D341Med (cell line): Measurements from ENCODE around the gene BLVRA.
"Not testable (repeated sequence)": the region's sequence is repeated elsewhere in the genome, so short reads cannot be mapped to it uniquely, and the experiment has no call there.

Experiments used
- DNase-seq: peaks from one replicate; pipeline ENCODE4 v3.0.0; 2012; ENCODE audit warnings: low spot score

Gene BLVRA

GRCh38 chr7:43769791-43770465 lies 11.4 kb downstream of the BLVRA start:
- no peak for DNase-seq

GRCh38 chr7:43771128-43771527 lies 12.6 kb downstream of the BLVRA start:
- no peak for DNase-seq

DNA sequence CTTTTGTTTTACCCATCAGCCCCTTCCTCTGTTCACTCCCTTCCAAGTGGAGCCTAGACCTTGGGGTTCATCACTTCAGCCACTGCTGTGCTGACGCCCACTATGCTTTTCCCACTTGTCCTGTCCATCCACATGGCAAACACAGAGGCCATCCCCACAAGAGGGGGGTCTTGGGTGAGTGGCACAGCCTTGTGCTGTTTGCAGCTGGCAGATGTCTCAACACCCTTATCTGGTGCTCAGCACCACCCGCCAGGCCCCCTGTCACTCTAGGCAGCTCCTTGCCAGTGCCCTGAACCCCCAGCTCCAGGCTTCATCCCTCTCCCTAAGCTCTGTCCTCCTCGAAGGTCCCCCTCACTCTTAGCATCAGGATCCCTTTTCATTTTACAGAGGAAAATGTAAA lies 13.1 kb downstream of the BLVRA start:
- no peak for DNase-seq

GRCh38 chr7:43773268-43773667 lies 14.8 kb downstream of the BLVRA start:
- not testable (repeated sequence) for DNase-seq

DNA sequence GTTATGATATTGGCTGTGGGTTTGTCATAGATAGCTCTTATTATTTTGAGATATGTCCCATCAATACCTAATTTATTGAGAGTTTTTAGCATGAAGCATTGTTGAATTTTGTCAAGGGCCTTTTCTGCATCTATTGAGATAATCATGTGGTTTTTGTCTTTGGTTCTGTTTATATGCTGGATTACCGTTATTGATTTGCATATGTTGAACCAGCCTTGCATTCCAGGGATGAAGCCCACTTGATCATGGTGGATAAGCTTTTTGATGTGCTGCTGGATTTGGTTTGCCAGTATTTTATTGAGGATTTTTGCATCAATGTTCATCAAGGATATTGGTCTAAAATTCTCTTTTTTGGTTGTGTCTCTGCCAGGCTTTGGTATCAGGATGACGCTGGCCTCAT lies 16.8 kb downstream of the BLVRA start:
- not testable (repeated sequence) for DNase-seq

GRCh38 chr7:43778293-43779044 lies 20.0 kb downstream of the BLVRA start:
- DNase-seq, result not testable (repeated sequence)

DNA sequence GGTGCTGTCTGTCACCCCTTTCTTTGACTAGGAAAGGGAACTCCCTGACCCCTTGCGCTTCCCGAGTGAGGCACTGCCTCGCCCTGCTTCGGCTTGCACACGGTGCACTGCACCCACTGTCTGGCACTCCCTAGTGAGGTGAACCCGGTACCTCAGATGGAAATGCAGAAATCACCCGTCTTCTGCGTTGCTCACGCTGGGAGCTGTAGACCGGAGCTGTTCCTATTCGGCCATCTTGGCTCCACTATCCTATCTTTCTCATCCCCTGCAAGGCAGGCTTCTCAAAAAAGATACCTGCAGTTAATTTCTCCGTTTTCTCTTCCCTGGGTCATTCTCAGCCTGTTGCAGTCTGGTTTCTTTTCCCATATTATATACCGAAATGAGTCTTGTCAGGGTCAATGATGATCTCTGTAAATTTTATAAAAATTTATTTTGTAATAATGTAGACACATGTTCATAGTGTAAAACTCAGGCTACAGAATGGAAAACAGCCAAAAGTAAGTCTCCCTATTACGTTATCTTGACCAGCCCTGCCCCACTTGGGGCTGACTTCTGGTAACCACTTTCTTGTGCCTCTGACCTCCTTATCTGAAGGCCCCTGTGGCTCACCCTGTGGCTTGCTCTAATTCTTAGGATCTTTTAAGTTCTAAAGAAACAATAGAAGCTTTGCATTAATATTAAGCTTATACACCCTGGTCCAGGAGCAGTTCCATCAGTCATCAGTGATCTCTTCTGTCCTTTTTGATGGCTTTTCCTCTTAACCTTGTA lies 20.7 kb downstream of the BLVRA start:
- no peak for DNase-seq

DNA sequence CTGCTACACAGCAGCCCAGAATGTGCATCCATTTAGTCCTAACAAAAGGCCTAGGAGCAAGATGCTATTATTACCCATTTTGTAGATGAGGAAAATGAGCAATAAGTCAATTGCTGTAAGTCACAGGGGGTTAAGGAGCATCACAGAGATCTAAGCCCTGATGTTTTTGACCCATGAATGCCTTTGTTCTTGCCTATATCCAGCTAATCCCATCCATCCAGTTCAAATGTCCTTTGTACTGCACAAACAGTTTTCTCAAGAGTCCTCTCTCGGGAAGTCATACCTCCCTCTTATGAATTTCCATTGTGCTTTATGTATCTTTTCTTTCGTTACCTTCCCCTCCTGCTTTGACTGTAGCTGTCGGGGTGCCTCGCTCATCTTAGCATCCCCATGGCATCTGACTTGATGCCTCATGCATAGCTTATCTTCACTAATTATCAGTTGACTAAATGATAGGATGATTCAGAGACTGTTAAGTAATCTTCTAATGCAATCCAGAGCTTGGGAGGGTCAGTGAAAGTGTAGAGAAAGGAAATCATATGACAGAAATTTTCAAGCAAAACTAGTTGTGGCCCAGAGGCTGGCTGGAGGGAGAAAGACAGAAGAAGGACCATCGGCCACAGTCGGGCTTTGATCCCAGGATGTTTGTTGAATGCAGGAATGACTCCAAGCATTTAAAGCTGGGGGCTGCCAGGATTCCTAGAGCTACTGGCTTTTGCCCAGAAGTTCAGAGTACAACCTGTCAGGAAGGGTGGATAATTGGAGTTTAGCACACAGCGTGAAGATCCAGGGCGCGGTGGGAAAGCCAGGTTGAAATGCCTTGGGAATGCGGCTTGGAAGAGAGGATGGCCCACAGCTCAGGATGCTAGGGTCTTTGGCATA lies 23.5 kb downstream of the BLVRA start:
- no peak for DNase-seq

DNA sequence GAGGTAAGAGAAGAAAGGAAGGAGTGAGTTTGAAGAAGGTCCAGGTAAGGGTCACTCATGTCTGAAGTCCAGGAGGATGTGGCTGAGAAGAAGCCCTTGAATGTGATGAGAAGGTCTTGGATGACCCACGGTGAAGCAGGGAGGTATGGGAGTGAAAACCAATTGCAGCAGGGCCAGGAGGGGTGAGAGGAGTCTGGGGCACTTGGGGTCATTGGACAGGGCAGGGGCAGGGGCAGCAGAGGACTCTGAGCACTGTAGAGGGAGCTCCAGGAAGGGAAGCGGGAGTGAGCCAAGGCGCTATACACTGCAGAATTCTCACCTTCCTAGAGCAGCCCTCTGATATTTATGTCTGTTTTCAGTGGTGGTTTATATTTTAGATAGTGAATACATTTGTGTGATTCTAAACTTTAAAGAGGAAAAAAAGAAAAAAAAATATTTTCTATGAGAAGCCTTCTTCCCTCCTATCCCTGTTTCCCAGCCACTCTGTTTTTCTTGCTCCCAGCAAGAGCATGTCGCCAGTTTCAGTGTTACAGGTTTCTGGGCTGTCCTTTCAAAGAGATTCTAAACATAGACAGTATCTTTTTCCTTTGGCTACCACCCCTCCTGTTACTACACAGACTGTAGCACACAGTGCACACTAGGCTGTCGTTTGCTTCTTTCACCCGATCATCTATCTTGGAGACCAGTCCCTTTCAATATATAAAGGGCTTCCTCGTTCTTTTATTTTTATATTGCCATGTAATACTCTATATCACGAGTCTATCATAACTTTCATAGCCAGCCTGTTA lies 24.5 kb downstream of the BLVRA start:
- no peak for DNase-seq

- DNase-seq, result no peak
Observed at GRCh38 chr7:43784030-43784584, 25.6 kb downstream of the BLVRA start.

- not testable (repeated sequence) for DNase-seq
Observed at GRCh38 chr7:43784585-43785087, 26.2 kb downstream of the BLVRA start.

DNA sequence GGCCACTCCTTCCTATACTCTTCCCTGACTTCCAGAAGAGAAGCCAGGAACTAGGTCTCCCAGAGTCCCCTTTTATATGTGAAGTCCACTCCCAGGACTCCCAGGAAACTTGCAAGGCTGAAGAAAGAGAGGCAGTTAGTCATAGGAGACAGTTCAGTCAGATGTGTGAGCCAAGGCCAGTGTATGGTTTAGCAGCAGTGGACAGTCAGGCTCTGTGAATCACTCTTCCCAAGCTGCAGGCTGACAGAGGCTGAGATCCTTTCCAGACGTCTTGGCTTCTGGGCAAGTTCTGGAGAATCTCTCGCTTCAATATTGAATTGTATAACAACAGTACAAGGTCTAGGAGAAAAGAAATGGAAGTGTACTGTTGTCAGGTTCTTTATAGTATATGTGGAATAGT lies 26.9 kb downstream of the BLVRA start:
- DNase-seq, result no peak

GRCh38 chr7:43787771-43788170 lies 29.3 kb downstream of the BLVRA start:
- no peak for DNase-seq

GRCh38 chr7:43790006-43790405 lies 31.5 kb downstream of the BLVRA start:
- DNase-seq, result no peak

DNA sequence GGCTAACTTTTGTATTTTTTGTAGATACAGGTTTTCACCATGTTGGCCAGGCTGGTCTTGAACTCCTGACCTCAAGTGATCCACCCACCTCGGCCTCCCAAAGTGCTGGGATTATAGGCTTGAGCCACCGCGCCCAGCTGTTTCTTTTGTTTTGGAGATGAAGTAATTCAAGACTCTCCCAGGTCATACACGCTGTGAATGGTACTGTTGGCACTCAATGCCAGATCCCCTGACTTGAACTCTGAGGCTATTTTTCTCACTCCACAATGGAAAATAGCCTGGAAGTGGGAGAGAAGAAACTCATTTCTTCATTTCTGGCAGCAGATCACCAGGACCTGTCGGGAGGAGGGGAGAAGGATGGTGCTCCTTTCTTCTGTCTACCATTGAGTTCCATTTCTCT lies 32.4 kb downstream of the BLVRA start:
- DNase-seq, result no peak

- no peak for DNase-seq
Observed at GRCh38 chr7:43791665-43792064, 33.2 kb downstream of the BLVRA start.

GRCh38 chr7:43792471-43793150 lies 34.1 kb downstream of the BLVRA start:
- no peak for DNase-seq

DNA sequence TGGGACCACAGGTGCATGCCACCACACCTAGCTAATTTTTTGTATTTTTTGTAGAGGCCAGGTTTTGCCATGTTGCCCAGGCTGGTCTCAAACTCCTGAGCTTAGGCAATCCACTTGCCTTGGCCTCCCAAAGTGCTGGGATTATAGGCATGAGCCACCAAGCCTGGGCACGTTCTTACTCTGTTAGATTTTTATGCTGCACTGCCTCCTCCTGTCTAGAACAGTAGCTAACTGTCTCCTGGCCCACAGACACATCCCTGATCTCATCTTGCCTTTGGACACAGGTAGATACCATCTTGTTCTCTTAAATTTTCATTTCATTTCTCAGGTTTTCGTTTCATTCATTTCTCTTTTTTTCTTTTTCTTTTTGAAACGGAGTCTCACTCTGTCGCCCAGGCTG lies 41.1 kb downstream of the BLVRA start:
- no peak for DNase-seq

DNA sequence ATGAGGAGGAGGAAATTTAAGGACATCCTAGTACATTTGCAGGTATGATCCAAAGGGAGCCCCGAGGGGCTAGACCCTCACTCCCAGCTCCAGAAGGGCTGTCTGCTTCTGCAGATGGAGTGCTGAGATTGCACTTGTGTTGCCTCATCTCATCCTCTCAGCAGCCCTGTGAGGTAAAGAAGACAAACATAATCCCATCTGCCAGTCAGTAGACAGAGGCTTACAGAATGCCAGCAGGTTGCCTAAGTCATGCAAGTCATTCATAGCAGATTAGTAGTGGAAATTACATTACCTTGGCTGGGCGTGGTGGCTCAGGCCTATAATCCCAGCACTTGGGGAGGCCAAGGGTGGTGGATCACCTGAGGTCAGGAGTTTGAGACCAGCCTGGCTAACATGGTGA lies 45.4 kb downstream of the BLVRA start:
- peak; percentile 73 for DNase-seq

DNA sequence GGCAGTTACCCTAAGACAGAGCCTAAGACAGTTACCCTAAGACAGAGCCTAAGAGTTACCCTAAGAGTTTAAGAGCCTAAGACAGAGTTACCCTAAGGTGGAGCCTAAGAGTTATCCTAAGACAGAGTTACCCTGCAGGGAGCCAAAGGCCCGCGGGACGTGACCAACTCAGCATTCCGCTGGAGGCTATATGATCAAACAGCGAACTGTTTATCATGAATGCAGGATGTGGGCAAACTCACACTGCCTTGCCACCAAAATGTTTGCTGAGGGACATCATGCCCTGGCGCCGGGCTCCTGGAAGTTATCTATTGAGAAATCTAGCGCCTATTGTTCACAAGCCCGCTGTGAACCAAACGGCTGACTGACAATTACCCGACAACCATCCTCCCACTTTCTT lies 49.9 kb downstream of the BLVRA start:
- DNase-seq, result no peak
